Loucy (cell line): ENCODE data around the gene FHIT.

Experiments used
- CTCF ChIP-seq: fragments of 200-600 bp; sonication (generic); conservative IDR thresholded peaks from 2 replicates; pipeline ENCODE4 v1.5.1; 2014; ENCODE audit warnings: mild to moderate bottlenecking, antibody characterized with exemption, low read length
- EZH2phosphoT487 ChIP-seq: fragments of 200-600 bp; IDR thresholded peaks from 2 replicates; pipeline ENCODE4 v1.6.1; 2018; ENCODE audit warnings: antibody characterized with exemption, mild to moderate bottlenecking, moderate library complexity, borderline replicate concordance

GRCh38 chr3:61192222-61192621, 59.0 kb downstream of the FHIT start:
- TF ChIP-seq EZH2phosphoT487 (no peak), CTCF (no peak)
